HepG2 (cell line): Measurements from ENCODE around the gene ZBTB7C. TPM values are rescaled to one million over a fixed set of nuclear protein-coding genes. Genes with fewer than 3 reads are reported as not detected.

Experiments used
- ATAC-seq: fragments of 200-7000 bp; cut with Tn5 transposase; 3 replicates; pipeline ENCODE4 v1.9.1; 2020; ENCODE audit warnings: mild to moderate bottlenecking, moderate library complexity
- BruUV-seq: library from RNA; stranded (reverse); fragments of 400-500 nt; replicated peaks from 2 replicates; lab custom pipeline; 2021; lab: Mats Ljungman, UMichigan
- CTCF ChIA-PET: fragments of 300-600 bp; formaldehyde crosslinking; extraction: SDS; loops from one replicate; lab custom pipeline; 2021; ENCODE audit warnings: low total read pairs, inconsistent platforms, low intra/inter-chr PET ratio; lab: Yijun Ruan, JAX
- POLR2A ChIA-PET: fragments of 350-600 bp; sonication (Branson Sonifier 250); formaldehyde crosslinking; loops from one replicate; lab custom pipeline; 2020; ENCODE audit warnings: antibody characterized with exemption, inconsistent platforms; lab: Yijun Ruan, JAX
- DNase-seq: peaks from one replicate; pipeline ENCODE4 v3.0.0-alpha.2; 2015; ENCODE audit warnings: low spot score
- FAIRE-seq: peaks from 3 replicates; lab custom pipeline; 2011; peaks lifted over from hg19 to GRCh38; lab: Jason Lieb, UNC
- H2AFZ ChIP-seq: one replicate; pipeline ENCODE4 v1.6.1; 2011; ENCODE audit warnings: low read length, inconsistent platforms
- H3K27ac ChIP-seq: fragments of 300-600 bp; 3 replicates; pipeline ENCODE4 v1.8.0; 2011; ENCODE audit warnings: mixed run types, mild to moderate bottlenecking, mixed read lengths, low read length, inconsistent platforms; ENCODE audit not compliant: insufficient read depth; ENCODE audit errors: extremely low read length
- H3K27me3 ChIP-seq, 2 experiments: fragments of 200-600 bp in 1 of 2; 2 replicates in 1 of 2; 3 replicates in 1 of 2; pipeline versions ENCODE4 v1.6.0 to v1.8.0; 2011; ENCODE audit warnings: low read length in 2 of 2, mild to moderate bottlenecking in 2 of 2, moderate library complexity in 2 of 2, inconsistent platforms in 1 of 2; ENCODE audit not compliant: insufficient read depth in 2 of 2, control insufficient read depth in 1 of 2
- H3K36me3 ChIP-seq, 2 experiments: fragments of 200-600 bp in 1 of 2; replicated peaks in 1 of 2; 2 replicates in 1 of 2; 3 replicates in 1 of 2; pipeline versions ENCODE4 v1.5.1 to v1.8.0; 2011; ENCODE audit warnings: low read length in 2 of 2, inconsistent platforms in 1 of 2; ENCODE audit not compliant: insufficient read depth in 2 of 2, control insufficient read depth in 1 of 2
- H3K4me1 ChIP-seq: 2 replicates; pipeline ENCODE4 v1.5.1; 2012; ENCODE audit warnings: low read length, inconsistent platforms; ENCODE audit not compliant: insufficient read depth
- H3K4me2 ChIP-seq: 2 replicates; pipeline ENCODE4 v1.6.0; 2011; ENCODE audit warnings: low read depth, low read length, inconsistent platforms
- H3K4me3 ChIP-seq, 3 experiments: fragments of 200-600 bp in 1 of 3; sonication (generic), shearing (Covaris generic) in 1 of 3; replicated peaks in 1 of 3; 2 replicates each; pipeline ENCODE4 v1.5.1; 2011 to 2016; ENCODE audit warnings: low read length in 3 of 3, inconsistent platforms in 2 of 3, low read depth in 2 of 3, mild to moderate bottlenecking in 2 of 3, control low read depth in 1 of 3, mixed read lengths in 1 of 3; ENCODE audit not compliant: insufficient read depth in 1 of 3
- H3K79me2 ChIP-seq: one replicate; pipeline ENCODE4 v1.6.1; 2011; ENCODE audit warnings: low read length, inconsistent platforms; ENCODE audit not compliant: insufficient read depth
- H3K9ac ChIP-seq: 2 replicates; pipeline ENCODE4 v1.6.0; 2011; ENCODE audit warnings: mild to moderate bottlenecking, low read depth, low read length, inconsistent platforms; ENCODE audit not compliant: insufficient read depth
- H3K9me3 ChIP-seq: 2 replicates; pipeline ENCODE4 v1.5.1; 2012; ENCODE audit warnings: mild to moderate bottlenecking, low read length
- H4K20me1 ChIP-seq: 2 replicates; pipeline ENCODE4 v1.6.0; 2011; ENCODE audit warnings: inconsistent platforms, mild to moderate bottlenecking, low read length, moderate library complexity; ENCODE audit not compliant: insufficient read depth
- ARID3A ChIP-seq: IDR thresholded peaks from 2 replicates; pipeline ENCODE4 v1.6.1; 2012; ENCODE audit warnings: low read depth, low read length, improper control_type of control experiment
- FOXO4 ChIP-seq: sonication (generic); formaldehyde crosslinking; conservative IDR thresholded peaks from 2 replicates; pipeline ENCODE4 v1.8.1; 2023; ENCODE audit warnings: missing genetic modification reagents
- HOXA9 ChIP-seq: sonication (generic); formaldehyde crosslinking; IDR thresholded peaks from 2 replicates; pipeline ENCODE4 v1.8.1; 2022; ENCODE audit warnings: missing genetic modification reagents, mild to moderate bottlenecking, moderate library complexity, borderline replicate concordance
- MATR3 ChIP-seq: sonication (generic); formaldehyde crosslinking; IDR thresholded peaks from 2 replicates; pipeline ENCODE4 v1.4.0; 2020; ENCODE audit warnings: missing genetic modification reagents
- PHB2 ChIP-seq: fragments of 450-650 bp; IDR thresholded peaks from 2 replicates; pipeline ENCODE4 v1.6.1; 2018; ENCODE audit not compliant: partially characterized antibody
- POGK ChIP-seq: sonication (generic); formaldehyde crosslinking; conservative IDR thresholded peaks from 2 replicates; pipeline ENCODE4 v1.8.0; 2022; ENCODE audit warnings: mild to moderate bottlenecking, moderate library complexity, missing genetic modification reagents
- SMAD1 ChIP-seq: sonication (generic); formaldehyde crosslinking; IDR thresholded peaks from 2 replicates; pipeline ENCODE4 v1.4.0; 2020; ENCODE audit warnings: missing genetic modification reagents, low read depth, mild to moderate bottlenecking, borderline replicate concordance
- SNAI1 ChIP-seq: sonication (generic); formaldehyde crosslinking; IDR thresholded peaks from 2 replicates; pipeline ENCODE4 v1.5.0; 2020; ENCODE audit warnings: mild to moderate bottlenecking, missing genetic modification reagents, borderline replicate concordance
- TAF15 ChIP-seq: fragments of 200-400 bp; formaldehyde crosslinking; IDR thresholded peaks from one replicate; pipeline ENCODE4 v1.6.1; 2018; ENCODE audit warnings: mild to moderate bottlenecking, low read depth, low read length; ENCODE audit not compliant: poor library complexity, severe bottlenecking
- THYN1 ChIP-seq: sonication (generic); formaldehyde crosslinking; IDR thresholded peaks from 2 replicates; pipeline ENCODE4 v1.8.1; 2023; ENCODE audit warnings: low read depth, mild to moderate bottlenecking, moderate library complexity, missing genetic modification reagents, borderline replicate concordance
- ZBTB8A ChIP-seq: sonication (generic); formaldehyde crosslinking; IDR thresholded peaks from 2 replicates; pipeline ENCODE4 v1.4.0; 2020; ENCODE audit warnings: mild to moderate bottlenecking, low read depth, missing genetic modification reagents, borderline replicate concordance
- ZC3H4 ChIP-seq: sonication (generic); formaldehyde crosslinking; IDR thresholded peaks from 2 replicates; pipeline ENCODE4 v1.4.0; 2020; ENCODE audit warnings: missing genetic modification reagents, borderline replicate concordance
- ZGPAT ChIP-seq: IDR thresholded peaks from 2 replicates; pipeline ENCODE4 v1.6.1; 2016; ENCODE audit warnings: mild to moderate bottlenecking
- ZNF180 ChIP-seq: sonication (generic); formaldehyde crosslinking; IDR thresholded peaks from 2 replicates; pipeline ENCODE4 v1.4.0; 2020; ENCODE audit warnings: low read depth, missing genetic modification reagents, borderline replicate concordance
- ZNF253 ChIP-seq: sonication (generic); formaldehyde crosslinking; IDR thresholded peaks from 2 replicates; pipeline ENCODE4 v1.8.0; 2022; ENCODE audit warnings: mild to moderate bottlenecking, missing genetic modification reagents, borderline replicate concordance
- ZNF414 ChIP-seq: sonication (generic); formaldehyde crosslinking; IDR thresholded peaks from 2 replicates; pipeline ENCODE4 v1.5.0; 2020; ENCODE audit warnings: missing genetic modification reagents
- ZNF468 ChIP-seq: sonication (generic); formaldehyde crosslinking; IDR thresholded peaks from 2 replicates; pipeline ENCODE4 v1.8.0; 2022; ENCODE audit warnings: mild to moderate bottlenecking, moderate library complexity, missing genetic modification reagents
- ZSCAN20 ChIP-seq: sonication (generic); formaldehyde crosslinking; IDR thresholded peaks from 2 replicates; pipeline ENCODE4 v1.4.0; 2020; ENCODE audit warnings: missing genetic modification reagents, mild to moderate bottlenecking, borderline replicate concordance
- WGBS: methylation state at CpG from one replicate; pipeline ENCODE4 v1.1.6; 2017; ENCODE audit warnings: low lambda C conversion rate; 5-methylcytosine and 5-hydroxymethylcytosine counted together
- in situ Hi-C: cut with HindIII; loops from 2 replicates; pipeline ENCODE4 v1.10.0; 2017; ENCODE audit warnings: low pct_unique_long_range_greater_than_20kb; ENCODE audit not compliant: extremely low pct_ligation_motif_present
- intact Hi-C: fragments of 100-400 bp; cut with micrococcal nuclease; formaldehyde crosslinking; loops from one replicate; pipeline ENCODE4 v1.10.0; 2022; ENCODE audit not compliant: unreplicated experiment
- polyA plus RNA-seq, 8 experiments: library from polyadenylated mRNA; depleted of rRNA in 3 of 8; stranded (reverse) in 7 of 8; unstranded in 1 of 8; fragments of >200 nt; fragmentation: Illumina TruSeq in 4 of 8; extraction: Trizol in 4 of 8; gene quantifications; 2 replicates each; pipeline versions ENCODE4 v1.2.1 to v1.2.3, GENCODE V29; 2011 to 2016; ENCODE audit warnings: low read depth in 4 of 8, missing spikeins in 1 of 8, mixed read lengths in 1 of 8; ENCODE audit not compliant: insufficient read depth in 1 of 8
- total RNA-seq, 5 experiments: library from RNA; depleted of rRNA; stranded (reverse); fragments of >200 nt; fragmentation: Illumina TruSeq; extraction: Trizol; gene quantifications; 2 replicates each; pipeline ENCODE4 v1.2.3, GENCODE V29; 2016; ENCODE audit warnings: low read depth in 1 of 5

Gene ZBTB7C
- total and polyA plus RNA-seq, 2 of the 13 experiments (the other 11 are each of a cell fraction or from before 2014, with no cell fraction given): 0.01 to 0.04 TPM

DNA sequence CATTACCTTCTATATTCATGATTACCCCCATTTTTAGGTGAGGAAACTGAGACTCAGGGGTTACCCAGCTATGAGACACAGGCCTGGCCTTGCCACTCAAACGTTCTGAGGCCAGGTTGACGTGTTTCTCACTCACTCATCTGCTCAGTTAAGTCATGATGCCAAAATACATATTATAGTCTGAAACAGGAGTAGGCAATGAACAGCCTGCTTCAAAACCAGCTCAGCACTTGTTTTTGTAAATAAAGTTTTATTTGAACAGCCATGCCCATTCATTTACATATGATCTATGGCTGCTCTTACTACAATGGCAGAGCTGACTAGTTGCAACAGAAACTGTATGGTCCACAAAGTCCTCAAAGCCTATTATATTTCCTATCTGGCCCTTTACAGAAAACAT is 404.6 kb downstream of the ZBTB7C start:
- Histone ChIP-seq H3K27ac (no peak overlapping the region), H3K27me3 (peaks cover 0 to 19% of the 10 kb centered on the region in 2 experiments; a peak in 4 of 5 replicates), H3K36me3 (no peaks in the 10 kb centered on the region), H3K9me3 (no peaks in the 10 kb centered on the region), H3K4me2 (no peak overlapping the region), H4K20me1 (no peaks in the 10 kb centered on the region), H3K4me1 (peaks cover 8% of the 10 kb centered on the region), H3K79me2 (no peaks in the 10 kb centered on the region), H3K4me3 (no peak overlapping the region), H2AFZ (no peak overlapping the region), H3K9ac (no peak overlapping the region)
- POLR2A ChIA-PET: no interaction called here
- in situ Hi-C loops: no loop called here
- intact Hi-C loops: no loop called here
- DNase-seq: no peak
- 0% methylated on average over 2 of the region's 2 CpGs for WGBS
- no TSS peak for BruUV-seq
- FAIRE-seq: no peak
- CTCF ChIA-PET: no interaction called here
- no peak for ATAC-seq
- TF ChIP-seq ZC3H4 (no peak), ZNF468 (CRISPR knock-in tag) (no peak), MATR3 (CRISPR knock-in tag) (no peak), THYN1 (CRISPR knock-in tag) (no peak), POGK (CRISPR knock-in tag) (no peak), ZBTB8A (CRISPR knock-in tag) (no peak), ZSCAN20 (CRISPR knock-in tag) (no peak), FOXO4 (CRISPR knock-in tag) (no peak), PHB2 (no peak), ARID3A (no peak), SNAI1 (CRISPR knock-in tag) (no peak), ZNF414 (CRISPR knock-in tag) (no peak), HOXA9 (CRISPR knock-in tag) (no peak), ZGPAT (CRISPR knock-in tag) (no peak), TAF15 (no peak), ZNF180 (CRISPR knock-in tag) (no peak), SMAD1 (CRISPR knock-in tag) (no peak), ZNF253 (CRISPR knock-in tag) (no peak)
